GM10266 (cell line): ENCODE data around the gene ZSWIM4.

ENCODE experiments used
- DNase-seq: peaks from one replicate; pipeline ENCODE4 v3.0.0; 2012; ENCODE audit errors: extremely low spot score
- CTCF ChIP-seq: IDR thresholded peaks from 2 replicates; pipeline ENCODE4 v1.5.1; 2012; ENCODE audit warnings: mild to moderate bottlenecking, low read depth; ENCODE audit not compliant: control insufficient read depth, insufficient read depth; ENCODE audit errors: missing control alignments

The ZSWIM4 gene

GRCh38 chr19:13861714-13862531, 66.7 kb downstream of the ZSWIM4 start:
- TF ChIP-seq CTCF: peak; percentile 100
- DNase-seq: peak; percentile 95

GRCh38 chr19:13864046-13864666, 68.9 kb downstream of the ZSWIM4 start:
- DNase-seq: no peak
- TF ChIP-seq CTCF: no peak

GRCh38 chr19:13864667-13865570, 69.7 kb downstream of the ZSWIM4 start:
- peak; percentile 43 for DNase-seq
- TF ChIP-seq CTCF: no peak

- peak; percentile 77 for DNase-seq
Observed at GRCh38 chr19:13865571-13866462, 70.6 kb downstream of the ZSWIM4 start.

GRCh38 chr19:13866463-13867046, 71.3 kb downstream of the ZSWIM4 start:
- TF ChIP-seq CTCF: no peak
- no peak for DNase-seq

More at GRCh38 chr19:13865571-13866462, 70.6 kb downstream of the ZSWIM4 start:
- no peak for TF ChIP-seq CTCF

- DNase-seq: no peak
- no peak for TF ChIP-seq CTCF
Observed at GRCh38 chr19:13868663-13869062, 73.4 kb downstream of the ZSWIM4 start.
